ENCODE data around the gene ALG11.

- TF ChIP-seq, protein P1, sequence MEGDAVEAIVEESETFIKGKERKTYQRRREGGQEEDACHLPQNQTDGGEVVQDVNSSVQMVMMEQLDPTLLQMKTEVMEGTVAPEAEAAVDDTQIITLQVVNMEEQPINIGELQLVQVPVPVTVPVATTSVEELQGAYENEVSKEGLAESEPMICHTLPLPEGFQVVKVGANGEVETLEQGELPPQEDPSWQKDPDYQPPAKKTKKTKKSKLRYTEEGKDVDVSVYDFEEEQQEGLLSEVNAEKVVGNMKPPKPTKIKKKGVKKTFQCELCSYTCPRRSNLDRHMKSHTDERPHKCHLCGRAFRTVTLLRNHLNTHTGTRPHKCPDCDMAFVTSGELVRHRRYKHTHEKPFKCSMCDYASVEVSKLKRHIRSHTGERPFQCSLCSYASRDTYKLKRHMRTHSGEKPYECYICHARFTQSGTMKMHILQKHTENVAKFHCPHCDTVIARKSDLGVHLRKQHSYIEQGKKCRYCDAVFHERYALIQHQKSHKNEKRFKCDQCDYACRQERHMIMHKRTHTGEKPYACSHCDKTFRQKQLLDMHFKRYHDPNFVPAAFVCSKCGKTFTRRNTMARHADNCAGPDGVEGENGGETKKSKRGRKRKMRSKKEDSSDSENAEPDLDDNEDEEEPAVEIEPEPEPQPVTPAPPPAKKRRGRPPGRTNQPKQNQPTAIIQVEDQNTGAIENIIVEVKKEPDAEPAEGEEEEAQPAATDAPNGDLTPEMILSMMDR (conservative IDR thresholded peaks at IDR 0.05; ENCODE audit: low read length) = no peak
- TF ChIP-seq EZH2phosphoT487 (IDR thresholded peaks at IDR 0.05; ENCODE audit: borderline replicate concordance) = no peak
Observed at GRCh38 chr13:51998723-51999509, 13.3 kb upstream of the ALG11 start.

Data from Loucy (cell line).